Measurements from ENCODE around the gene ZNF445.
A peak's percentile ranks its signal among the peaks of the same experiment; 100 is the strongest.
"Not testable (repeated sequence)": the region's sequence is repeated elsewhere in the genome, so short reads cannot be mapped to it uniquely, and the experiment has no call there.

Gene ZNF445

GRCh38 chr3:44477312-44478030 lies at the start of gene ZNF445:
ZNF445 (minus strand) TSS chr3:44477670; CDS start chr3:44455549, 22,121 bp downstream.
- DNase-seq = peak; percentile 72 to 84

GRCh38 chr3:44525060-44525459 lies 47.6 kb upstream of the ZNF445 start:
- DNase-seq = no peak

- no peak for DNase-seq
Observed at GRCh38 chr3:44522494-44522933, 45.0 kb upstream of the ZNF445 start.

DNA sequence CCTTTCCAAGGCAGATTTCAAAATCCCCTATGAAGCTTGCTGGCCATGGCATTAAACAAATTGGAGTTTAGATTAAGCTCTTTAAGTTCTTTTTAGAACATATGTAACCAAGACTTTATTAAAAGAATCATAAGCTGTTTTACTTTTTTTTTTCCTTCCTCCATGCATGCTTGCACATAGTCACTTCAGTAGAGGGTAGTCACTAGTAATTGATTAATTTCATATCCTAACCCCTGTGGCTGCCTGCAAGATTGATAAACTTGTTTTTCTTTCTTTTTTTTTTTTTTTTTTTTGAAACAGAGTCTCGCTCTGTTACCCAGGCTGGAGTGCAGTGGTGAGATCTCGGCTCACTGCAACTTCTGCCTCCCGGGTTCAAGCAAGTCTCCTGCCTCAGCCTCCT lies 44.3 kb upstream of the ZNF445 start:
- no peak for DNase-seq

DNA sequence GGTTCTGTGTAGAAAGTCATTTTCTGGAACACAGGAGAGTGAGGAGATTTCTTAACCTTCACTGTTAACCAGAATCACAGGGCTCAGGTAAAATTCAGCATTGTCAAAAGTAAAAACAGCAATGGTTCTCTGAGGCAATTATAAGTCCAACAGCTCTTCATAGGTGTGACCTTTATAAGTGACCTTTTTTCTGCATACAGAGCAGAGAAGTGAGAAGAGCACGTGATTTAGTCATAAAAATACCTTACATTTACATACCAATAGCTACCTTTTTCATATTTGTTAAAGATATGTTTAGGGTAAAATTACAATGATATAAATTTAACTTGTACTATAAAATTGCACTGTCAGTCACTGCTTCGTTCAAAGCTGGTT lies 41.3 kb upstream of the ZNF445 start:
- no peak for DNase-seq

- DNase-seq = peak; percentile 86 to 88
Observed at GRCh38 chr3:44516230-44516629, 38.8 kb upstream of the ZNF445 start.

DNA sequence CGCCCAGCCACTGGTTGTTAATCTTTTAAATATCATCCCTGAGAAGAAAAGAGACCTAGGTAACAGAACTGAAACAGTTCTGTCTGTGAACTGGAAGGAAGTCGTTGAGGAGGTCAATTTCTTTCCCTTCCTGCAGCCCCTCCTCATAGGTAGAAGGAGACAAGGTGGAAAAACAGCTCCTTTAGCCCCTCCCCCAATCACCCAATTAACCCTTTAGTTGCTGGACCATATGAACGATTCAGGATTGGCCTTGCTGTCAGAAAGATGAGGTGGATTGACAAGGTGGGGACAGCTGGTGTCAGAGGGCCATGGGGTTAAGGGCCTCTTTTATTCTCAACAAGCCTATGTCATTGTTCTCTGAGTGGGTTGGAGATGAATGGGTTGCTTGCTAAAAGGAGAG lies 36.0 kb upstream of the ZNF445 start:
- DNase-seq = no peak

- no peak for DNase-seq
Observed at GRCh38 chr3:44511238-44511566, 33.7 kb upstream of the ZNF445 start.

DNA sequence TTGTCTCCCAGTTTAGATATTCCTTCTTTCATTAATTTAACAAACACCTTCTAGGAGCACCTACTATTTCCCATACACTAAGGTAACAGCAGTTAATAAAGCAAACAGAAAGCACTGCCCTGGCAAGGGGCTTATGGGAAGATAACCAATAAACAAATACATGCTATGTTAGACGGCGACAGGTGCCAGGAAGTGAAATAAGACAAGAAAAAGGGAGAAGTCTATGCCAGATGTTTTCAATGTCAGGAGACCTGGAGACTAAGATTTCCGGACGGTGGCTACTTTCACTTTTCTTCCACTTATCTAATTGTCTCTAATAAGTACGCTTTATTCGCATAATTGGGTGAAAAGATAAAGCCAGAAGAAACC lies 32.5 kb upstream of the ZNF445 start:
- peak; percentile 30 to 42 for DNase-seq

DNA sequence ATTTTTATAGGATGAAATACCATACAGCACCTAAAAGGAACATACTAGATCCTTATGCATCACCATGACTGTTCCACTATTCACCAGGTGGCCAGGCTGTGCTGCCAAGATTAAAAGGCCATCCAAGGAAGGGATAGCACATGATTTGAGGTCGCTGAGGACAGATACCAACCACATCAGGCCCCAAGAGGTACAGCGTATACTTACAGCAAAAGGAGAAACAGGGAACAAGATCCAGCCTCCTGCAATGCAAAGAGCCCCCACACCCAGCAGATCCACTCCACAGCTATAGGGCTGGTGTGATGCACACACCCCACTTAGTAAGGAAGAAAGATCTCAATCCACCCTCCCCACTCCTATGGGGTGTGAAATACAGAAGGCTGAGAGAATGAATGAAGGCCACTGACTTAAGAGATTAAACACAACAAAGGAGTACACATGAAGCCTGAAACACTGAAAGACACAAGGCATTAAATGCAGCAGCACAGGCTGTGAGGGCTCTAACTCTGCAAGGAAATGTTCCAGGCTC lies 32.0 kb upstream of the ZNF445 start:
- peak; percentile 47 to 50 for DNase-seq

DNA sequence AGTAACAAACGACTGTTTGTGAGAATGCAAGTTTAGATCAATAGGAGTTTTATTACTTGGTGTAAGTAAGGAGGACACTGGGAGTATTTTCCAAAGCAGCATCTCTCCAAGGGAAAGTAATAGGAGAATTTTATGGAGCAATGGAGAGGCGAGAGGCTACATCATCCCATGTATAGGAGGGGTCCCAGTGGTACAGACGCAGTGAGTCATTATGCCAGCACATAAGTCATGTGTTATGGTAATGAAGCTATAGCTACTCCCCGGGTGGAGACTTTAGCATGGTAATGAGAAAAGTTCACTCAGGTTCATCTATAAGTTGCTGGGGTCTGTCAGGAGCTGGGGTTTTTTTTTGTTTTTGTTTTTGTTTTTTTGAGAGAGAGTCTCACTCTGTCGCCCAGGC lies 29.5 kb upstream of the ZNF445 start:
- no peak for DNase-seq

DNA sequence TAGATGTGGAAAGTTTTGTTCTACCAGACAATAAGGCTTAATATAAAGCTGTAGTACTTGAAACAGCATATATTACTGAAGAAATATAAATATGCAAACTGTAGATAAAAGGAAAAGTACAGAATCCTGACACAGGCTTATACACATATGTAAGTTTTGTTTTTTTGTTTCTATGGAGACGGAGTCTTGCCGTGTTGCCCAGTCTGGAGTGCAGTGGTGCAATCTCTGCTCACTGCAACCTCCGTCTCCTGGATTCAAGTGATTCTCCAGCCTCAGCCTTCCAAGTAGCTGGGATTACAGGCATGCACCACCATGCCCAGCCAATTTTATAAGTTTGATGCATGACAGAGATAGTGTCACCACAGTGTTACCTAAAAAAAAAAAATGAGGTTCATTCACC lies 29.1 kb upstream of the ZNF445 start:
- no peak for DNase-seq

DNA sequence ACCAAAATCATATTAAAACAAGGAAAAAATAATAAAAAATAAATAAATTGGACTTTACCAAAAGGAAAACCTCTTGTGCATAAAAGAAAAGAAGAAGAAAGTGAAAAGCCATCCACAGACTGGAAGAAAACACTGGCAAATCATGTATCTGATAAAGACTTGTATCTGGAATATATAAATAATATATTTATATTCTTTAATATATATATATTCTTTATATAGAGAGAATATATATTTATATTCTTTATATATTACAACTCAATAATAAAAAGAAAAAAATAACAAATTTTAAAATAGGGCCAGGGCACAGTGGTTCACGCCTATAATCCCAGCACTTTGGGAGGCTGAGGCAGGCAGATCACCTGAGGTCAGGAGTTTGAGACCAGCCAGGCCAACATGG lies 27.1 kb upstream of the ZNF445 start:
- no peak for DNase-seq

DNA sequence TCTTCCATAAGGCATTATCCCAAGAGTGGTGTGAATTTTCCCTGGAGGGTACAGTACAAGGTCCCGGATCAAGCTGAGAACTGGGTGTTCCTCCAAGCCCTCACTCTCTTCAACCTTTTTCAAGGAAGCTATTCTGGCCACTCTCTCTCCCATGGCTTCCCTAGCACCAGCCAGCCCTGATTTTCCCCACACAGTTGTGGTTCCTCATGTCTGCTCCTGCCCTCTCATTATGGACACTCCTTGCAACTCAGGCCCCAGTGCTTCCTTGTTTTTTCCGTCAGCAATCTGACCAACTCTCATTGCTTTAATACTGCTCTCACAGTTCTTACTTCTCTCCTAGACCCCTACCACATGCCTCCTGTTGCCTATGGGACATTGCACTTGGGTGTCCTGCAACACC lies 25.7 kb upstream of the ZNF445 start:
- DNase-seq = not testable (repeated sequence)

GRCh38 chr3:44501971-44502370 lies 24.5 kb upstream of the ZNF445 start:
- no peak for DNase-seq

DNA sequence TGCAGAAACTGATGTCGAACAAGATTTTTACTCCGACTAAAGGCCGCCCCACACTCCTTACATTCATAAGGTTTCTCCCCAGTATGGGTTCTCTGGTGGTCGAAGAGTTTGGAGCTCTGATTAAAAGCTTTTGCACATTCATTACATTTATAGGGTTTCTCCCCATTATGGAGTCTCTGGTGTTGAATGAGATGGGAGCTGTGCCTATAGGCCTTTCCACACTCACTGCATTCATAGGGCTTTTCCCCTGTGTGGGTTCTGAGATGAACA lies 22.4 kb upstream of the ZNF445 start:
- DNase-seq = not testable (repeated sequence)

DNA sequence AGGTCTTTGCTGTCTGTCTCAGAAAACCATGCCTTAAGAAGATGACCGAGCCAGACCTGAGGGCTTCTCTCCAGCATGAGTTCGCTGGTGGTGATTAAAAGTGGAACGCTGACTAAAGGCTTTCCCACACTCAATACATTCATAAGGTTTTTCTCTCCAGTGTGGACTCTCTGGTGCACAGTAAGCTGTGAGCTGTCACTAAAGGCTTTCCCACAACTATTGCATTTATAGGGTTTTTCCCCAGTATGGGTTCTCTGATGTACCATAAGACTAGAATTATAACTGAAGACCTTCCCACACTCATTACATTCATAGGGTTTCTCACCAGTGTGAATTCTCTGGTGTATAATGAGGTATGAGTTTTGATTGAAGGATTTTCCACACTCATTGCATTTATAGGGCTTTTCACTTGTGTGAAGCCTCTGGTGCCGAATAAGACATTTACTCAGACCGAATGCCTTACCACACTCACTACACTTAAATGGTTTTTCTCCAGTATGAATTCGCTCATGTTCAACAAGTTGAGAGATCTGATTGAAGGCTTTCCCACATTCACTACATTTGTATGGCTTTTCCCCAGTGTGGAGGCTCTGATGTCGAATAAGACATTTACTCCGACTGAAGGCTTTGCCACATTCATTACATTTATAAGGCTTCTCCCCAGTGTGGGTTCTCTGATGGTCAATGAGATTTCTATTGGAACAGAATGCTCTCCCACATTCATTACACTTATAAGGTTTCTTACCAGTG lies 21.9 kb upstream of the ZNF445 start:
- DNase-seq = no peak

GRCh38 chr3:44495636-44496415 lies 18.4 kb upstream of the ZNF445 start:
- no peak for DNase-seq

DNA sequence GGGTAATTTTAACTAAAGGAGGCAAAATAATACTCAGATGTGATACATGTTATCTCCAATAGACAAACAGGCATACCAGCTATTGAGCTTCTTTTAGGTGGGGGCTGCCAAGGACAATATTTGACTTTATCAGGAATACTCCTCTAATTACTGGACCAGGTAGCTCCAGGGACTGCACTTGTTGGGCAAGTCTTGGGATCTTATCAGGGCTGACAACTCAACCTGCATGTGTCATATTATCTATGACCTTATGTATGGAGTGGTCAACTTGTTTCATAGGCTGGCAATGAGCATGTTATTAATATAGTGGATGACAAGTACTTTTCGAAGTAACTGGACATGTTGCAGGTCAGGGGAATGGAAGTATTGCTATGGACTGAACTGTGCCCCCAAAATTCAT lies 15.0 kb upstream of the ZNF445 start:
- no peak for DNase-seq

DNA sequence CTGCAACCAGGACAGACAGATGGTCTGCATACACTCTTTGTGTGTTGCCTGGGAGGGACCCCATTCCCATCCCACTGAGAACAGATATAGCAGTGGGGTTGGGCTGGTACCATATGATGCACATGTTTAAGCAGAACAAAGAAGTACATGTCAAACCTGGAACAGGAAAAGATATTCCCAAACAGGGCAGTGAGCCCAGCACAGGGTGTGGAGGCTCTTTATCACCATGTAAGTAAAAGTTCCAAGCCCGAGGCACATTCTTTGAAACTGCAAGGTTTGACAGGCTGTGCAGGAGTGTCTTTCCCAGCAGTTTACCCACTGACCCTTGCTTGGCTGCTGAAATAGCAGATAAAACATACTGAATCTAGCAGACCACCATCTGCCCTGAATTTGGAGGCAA lies 5.3 kb upstream of the ZNF445 start:
- no peak for DNase-seq

DNA sequence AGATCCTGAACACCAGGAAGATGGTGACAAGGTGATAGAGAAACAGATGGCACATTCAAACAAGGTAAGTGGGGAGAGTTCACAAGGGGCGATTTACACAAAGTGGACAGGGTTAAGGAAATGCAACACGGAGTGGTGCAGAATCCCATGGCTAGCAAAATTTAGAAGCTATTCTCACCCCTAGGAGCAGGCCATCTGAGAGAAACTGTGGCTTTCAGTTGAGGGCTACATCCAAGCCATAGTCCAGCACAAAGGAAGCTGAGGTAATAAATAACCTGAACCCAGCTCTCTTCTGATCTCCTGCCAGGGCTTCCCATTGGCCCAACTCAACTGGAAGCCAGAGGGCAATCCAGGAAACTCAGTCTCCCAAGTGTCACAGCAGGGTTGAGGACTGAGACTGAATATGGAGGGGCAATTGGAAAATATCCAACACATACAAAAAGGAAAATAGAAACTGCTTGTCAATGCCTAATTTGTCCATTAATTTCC lies 1.2 kb upstream of the ZNF445 start:
- DNase-seq = no peak

GRCh38 chr3:44478055-44478468 lies 592 bp upstream of the ZNF445 start:
- no peak for DNase-seq

GRCh38 chr3:44476963-44477311 lies 533 bp downstream of the ZNF445 start:
- no peak for DNase-seq

DNA sequence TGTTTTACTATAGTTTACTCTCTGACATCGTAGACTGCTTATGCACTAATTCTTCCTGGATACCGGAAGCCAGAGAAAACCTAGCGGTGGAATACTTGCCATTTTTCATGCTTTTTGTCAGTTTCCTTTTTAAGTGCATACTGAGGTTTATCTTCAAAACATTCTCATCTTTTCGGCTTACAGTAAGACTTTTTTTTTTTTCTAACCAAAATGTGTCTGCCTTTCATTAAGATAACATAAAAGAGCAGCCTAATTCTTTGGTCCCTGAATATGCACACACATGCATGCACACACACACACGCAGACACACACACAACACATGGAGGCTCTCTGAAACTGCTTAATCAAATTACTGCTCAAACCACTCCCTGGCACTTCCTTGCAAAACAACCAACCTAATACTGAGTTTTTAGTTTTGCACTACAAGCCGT lies 1.3 kb downstream of the ZNF445 start:
- DNase-seq = peak; percentile 43 to 54

Data from AML-193 (cell line).